ENCODE measurements around the gene FAM20B. TPM values are rescaled to one million over a fixed set of nuclear protein-coding genes. Genes with fewer than 3 reads are reported as not detected.

Gene FAM20B
- total and polyA plus RNA-seq, 2 of the 13 experiments (the other 11 are each of a cell fraction or from before 2014, with no cell fraction given) = 13.8 to 26.9 TPM

DNA sequence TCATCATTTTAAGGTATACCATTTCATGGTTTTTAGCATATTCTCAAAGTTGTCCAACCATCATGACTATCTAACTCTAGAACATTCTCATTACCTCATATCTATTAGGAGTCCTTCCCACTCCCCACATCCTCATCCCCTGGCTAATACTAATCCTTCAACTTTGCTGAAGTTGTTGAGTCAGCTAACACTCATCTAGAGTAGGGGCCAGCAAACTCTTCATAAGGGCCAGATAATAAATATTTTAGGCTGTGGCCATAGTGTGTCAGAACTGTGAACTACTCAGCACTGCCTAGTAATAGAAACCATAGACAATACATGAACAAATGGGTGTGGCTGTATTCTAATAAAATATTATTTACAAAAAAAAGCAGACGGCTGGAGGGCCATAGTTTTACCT, 99.2 kb downstream of the FAM20B start:
- Histone ChIP-seq H3K79me2 (ENCODE audit: insufficient read depth, low read length) (no peaks in the 10 kb centered on the region), H3K4me3 (replicated peaks in 1 of 3; ENCODE audit: insufficient read depth in 1 of 3, low read depth in 2 of 3, low read length in 3 of 3) (no peak overlapping the region), H3K27me3 (ENCODE audit: control insufficient read depth in 1 of 2, insufficient read depth in 2 of 2, low read length in 2 of 2) (no peaks in the 10 kb centered on the region), H3K27ac (ENCODE audit: extremely low read length, insufficient read depth, low read length) (no peak overlapping the region), H3K9me3 (ENCODE audit: low read length) (no peaks in the 10 kb centered on the region), H2AFZ (ENCODE audit: low read length) (no peak overlapping the region), H4K20me1 (ENCODE audit: insufficient read depth, low read length) (no peaks in the 10 kb centered on the region), H3K36me3 (replicated peaks in 1 of 2; ENCODE audit: control insufficient read depth in 1 of 2, insufficient read depth in 2 of 2, low read length in 2 of 2) (peaks cover 5 to 32% of the 10 kb centered on the region in 2 experiments; a peak in 4 of 5 replicates), H3K4me2 (ENCODE audit: low read depth, low read length) (no peak overlapping the region), H3K9ac (ENCODE audit: insufficient read depth, low read depth, low read length) (no peak overlapping the region), H3K4me1 (ENCODE audit: insufficient read depth, low read length) (peaks cover 9% of the 10 kb centered on the region)
- ChIA-PET CTCF (ENCODE audit: low intra/inter-chr PET ratio, low total read pairs) (no interaction called here), POLR2A (no interaction called here)
- DNase-seq (ENCODE audit: low spot score) = no peak
- no peak for ATAC-seq
- in situ Hi-C loops (cut with HindIII; ENCODE audit: extremely low pct_ligation_motif_present, low pct_unique_long_range_greater_than_20kb) (loop anchor here (5.0 to 10.0 kb wide), 2 partner anchors 72 to 170 kb away; partner anchors contain the start of gene SOAT1), intact Hi-C loops (cut with micrococcal nuclease; ENCODE audit: unreplicated experiment) (loop anchor here (5.0 kb wide), 1 partner anchor 48 kb away; no protein-coding TSS in a partner anchor)
- TF ChIP-seq, protein P1, sequence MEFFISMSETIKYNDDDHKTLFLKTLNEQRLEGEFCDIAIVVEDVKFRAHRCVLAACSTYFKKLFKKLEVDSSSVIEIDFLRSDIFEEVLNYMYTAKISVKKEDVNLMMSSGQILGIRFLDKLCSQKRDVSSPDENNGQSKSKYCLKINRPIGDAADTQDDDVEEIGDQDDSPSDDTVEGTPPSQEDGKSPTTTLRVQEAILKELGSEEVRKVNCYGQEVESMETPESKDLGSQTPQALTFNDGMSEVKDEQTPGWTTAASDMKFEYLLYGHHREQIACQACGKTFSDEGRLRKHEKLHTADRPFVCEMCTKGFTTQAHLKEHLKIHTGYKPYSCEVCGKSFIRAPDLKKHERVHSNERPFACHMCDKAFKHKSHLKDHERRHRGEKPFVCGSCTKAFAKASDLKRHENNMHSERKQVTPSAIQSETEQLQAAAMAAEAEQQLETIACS (CRISPR knock-in tag; IDR thresholded peaks at IDR 0.05) = no peak
- TF ChIP-seq NFE2L1 (CRISPR knock-in tag; IDR thresholded peaks at IDR 0.05; ENCODE audit: borderline replicate concordance) = no peak
- TF ChIP-seq, protein P2, sequence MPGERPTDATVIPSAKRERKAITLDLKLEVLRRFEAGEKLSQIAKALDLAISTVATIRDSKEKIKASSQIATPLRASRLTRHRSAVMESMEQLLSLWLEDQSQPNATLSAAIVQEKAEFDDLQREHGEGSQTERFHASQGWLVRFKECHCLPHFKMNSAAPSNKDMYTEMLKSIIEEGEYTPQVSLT (CRISPR knock-in tag; IDR thresholded peaks at IDR 0.05; ENCODE audit: borderline replicate concordance, low read depth) = no peak
- no peak for TF ChIP-seq RBFOX2 (IDR thresholded peaks at IDR 0.05; ENCODE audit: low read depth, low read length)
- no peak for TF ChIP-seq YY1 (IDR thresholded peaks at IDR 0.05; ENCODE audit: insufficient read depth, insufficient replicate concordance, low read depth, low read length)
- TF ChIP-seq NFKBIZ (CRISPR knock-in tag; IDR thresholded peaks at IDR 0.05) = no peak
- TF ChIP-seq, protein P3, sequence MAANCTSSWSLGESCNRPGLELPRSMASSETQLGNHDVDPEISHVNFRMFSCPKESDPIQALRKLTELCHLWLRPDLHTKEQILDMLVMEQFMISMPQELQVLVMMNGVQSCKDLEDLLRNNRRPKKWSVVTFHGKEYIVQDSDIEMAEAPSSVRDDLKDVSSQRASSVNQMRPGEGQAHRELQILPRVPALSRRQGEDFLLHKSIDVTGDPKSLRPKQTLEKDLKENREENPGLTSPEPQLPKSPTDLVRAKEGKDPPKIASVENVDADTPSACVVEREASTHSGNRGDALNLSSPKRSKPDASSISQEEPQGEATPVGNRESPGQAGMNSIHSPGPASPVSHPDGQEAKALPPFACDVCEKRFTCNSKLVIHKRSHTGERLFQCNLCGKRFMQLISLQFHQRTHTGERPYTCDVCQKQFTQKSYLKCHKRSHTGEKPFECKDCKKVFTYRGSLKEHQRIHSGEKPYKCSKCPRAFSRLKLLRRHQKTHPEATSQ (CRISPR knock-in tag; IDR thresholded peaks at IDR 0.05; ENCODE audit: borderline replicate concordance) = no peak
- TF ChIP-seq ZSCAN12 (CRISPR knock-in tag; IDR thresholded peaks at IDR 0.05) = no peak
- TF ChIP-seq ZNF563 (CRISPR knock-in tag; IDR thresholded peaks at IDR 0.05) = no peak
- no peak for TF ChIP-seq ZFP82 (CRISPR knock-in tag; IDR thresholded peaks at IDR 0.05; ENCODE audit: borderline replicate concordance)
- no peak for TF ChIP-seq STAT5B (CRISPR knock-in tag; IDR thresholded peaks at IDR 0.05)
- TF ChIP-seq ZBTB38 (CRISPR knock-in tag; IDR thresholded peaks at IDR 0.05) = no peak
- TF ChIP-seq ZNF776 (CRISPR knock-in tag; IDR thresholded peaks at IDR 0.05) = no peak
- TF ChIP-seq NCOA5 (CRISPR knock-in tag; IDR thresholded peaks at IDR 0.05) = no peak
- TF ChIP-seq, protein P4, sequence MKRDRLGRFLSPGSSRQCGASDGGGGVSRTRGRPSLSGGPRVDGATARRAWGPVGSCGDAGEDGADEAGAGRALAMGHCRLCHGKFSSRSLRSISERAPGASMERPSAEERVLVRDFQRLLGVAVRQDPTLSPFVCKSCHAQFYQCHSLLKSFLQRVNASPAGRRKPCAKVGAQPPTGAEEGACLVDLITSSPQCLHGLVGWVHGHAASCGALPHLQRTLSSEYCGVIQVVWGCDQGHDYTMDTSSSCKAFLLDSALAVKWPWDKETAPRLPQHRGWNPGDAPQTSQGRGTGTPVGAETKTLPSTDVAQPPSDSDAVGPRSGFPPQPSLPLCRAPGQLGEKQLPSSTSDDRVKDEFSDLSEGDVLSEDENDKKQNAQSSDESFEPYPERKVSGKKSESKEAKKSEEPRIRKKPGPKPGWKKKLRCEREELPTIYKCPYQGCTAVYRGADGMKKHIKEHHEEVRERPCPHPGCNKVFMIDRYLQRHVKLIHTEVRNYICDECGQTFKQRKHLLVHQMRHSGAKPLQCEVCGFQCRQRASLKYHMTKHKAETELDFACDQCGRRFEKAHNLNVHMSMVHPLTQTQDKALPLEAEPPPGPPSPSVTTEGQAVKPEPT (CRISPR knock-in tag; IDR thresholded peaks at IDR 0.05; ENCODE audit: low read depth) = no peak
- TF ChIP-seq CENPT (CRISPR knock-in tag; IDR thresholded peaks at IDR 0.05; ENCODE audit: low read depth) = no peak
- TF ChIP-seq ZNF230 (CRISPR knock-in tag; IDR thresholded peaks at IDR 0.05) = no peak
- TF ChIP-seq, protein P5, sequence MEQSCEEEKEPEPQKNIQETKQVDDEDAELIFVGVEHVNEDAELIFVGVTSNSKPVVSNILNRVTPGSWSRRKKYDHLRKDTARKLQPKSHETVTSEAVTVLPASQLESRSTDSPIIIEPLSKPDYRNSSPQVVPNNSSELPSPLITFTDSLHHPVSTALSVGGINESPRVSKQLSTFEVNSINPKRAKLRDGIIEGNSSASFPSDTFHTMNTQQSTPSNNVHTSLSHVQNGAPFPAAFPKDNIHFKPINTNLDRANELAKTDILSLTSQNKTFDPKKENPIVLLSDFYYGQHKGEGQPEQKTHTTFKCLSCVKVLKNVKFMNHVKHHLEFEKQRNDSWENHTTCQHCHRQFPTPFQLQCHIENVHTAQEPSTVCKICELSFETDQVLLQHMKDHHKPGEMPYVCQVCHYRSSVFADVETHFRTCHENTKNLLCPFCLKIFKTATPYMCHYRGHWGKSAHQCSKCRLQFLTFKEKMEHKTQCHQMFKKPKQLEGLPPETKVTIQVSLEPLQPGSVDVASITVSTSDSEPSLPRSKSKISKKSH (CRISPR knock-in tag; IDR thresholded peaks at IDR 0.05; ENCODE audit: borderline replicate concordance) = no peak
- no peak for TF ChIP-seq TBX3 (IDR thresholded peaks at IDR 0.05; ENCODE audit: borderline replicate concordance)
- no peak for FAIRE-seq
- no TSS peak for BruUV-seq (replicated peaks)
- WGBS (ENCODE audit: low lambda C conversion rate) = 91% methylated on average over 1 of the region's 1 CpG
